IMR-90 (cell line): Measurements from ENCODE around the gene ATXN1. TPM values are rescaled to one million over a fixed set of nuclear protein-coding genes. Genes with fewer than 3 reads are reported as not detected.

Source experiments
- ATAC-seq: fragments of 200-7000 bp; cut with Tn5 transposase; 2 replicates; pipeline ENCODE4 v1.9.1; 2020; ENCODE audit warnings: low read depth, mild to moderate bottlenecking, moderate library complexity
- BruUV-seq: library from RNA; stranded (reverse); fragments of 400-500 nt; replicated peaks from 2 replicates; lab custom pipeline; 2021; lab: Mats Ljungman, UMichigan
- CTCF ChIA-PET: fragments of 300-600 bp; formaldehyde crosslinking; extraction: SDS; loops from one replicate; lab custom pipeline; 2021; ENCODE audit warnings: antibody characterized with exemption; lab: Yijun Ruan, JAX
- POLR2A ChIA-PET: fragments of 300-600 bp; sonication (Branson Sonifier 250); formaldehyde crosslinking; loops from one replicate; lab custom pipeline; 2022; ENCODE audit warnings: antibody characterized with exemption; ENCODE audit not compliant: unreplicated experiment; lab: Charles Lee
- DNase-seq: peaks from one replicate; pipeline ENCODE4 v3.0.0; 2013
- H2AFZ ChIP-seq: replicated peaks from 2 replicates; pipeline ENCODE3; 2013; ENCODE audit warnings: low read length, mild to moderate bottlenecking; ENCODE audit not compliant: poor library complexity
- H2AK5ac ChIP-seq: 2 replicates; pipeline ENCODE4 v1.6.1; 2013; ENCODE audit warnings: low read depth, low read length, inconsistent platforms
- H2AK9ac ChIP-seq: replicated peaks from 2 replicates; pipeline ENCODE3; 2013; ENCODE audit warnings: mild to moderate bottlenecking, low read depth, low read length, moderate library complexity; ENCODE audit not compliant: poor library complexity
- H2BK120ac ChIP-seq: 2 replicates; pipeline ENCODE4 v1.6.1; 2013; ENCODE audit warnings: low read depth, low read length, inconsistent platforms
- H2BK15ac ChIP-seq: 3 replicates; pipeline ENCODE4 v1.6.1; 2013; ENCODE audit warnings: low read depth, low read length, inconsistent platforms
- H2BK20ac ChIP-seq: 2 replicates; pipeline ENCODE4 v1.6.1; 2013; ENCODE audit warnings: low read depth, mild to moderate bottlenecking, inconsistent platforms, low read length, moderate library complexity
- H2BK5ac ChIP-seq: 2 replicates; pipeline ENCODE4 v1.6.1; 2013; ENCODE audit warnings: mild to moderate bottlenecking, low read depth, low read length, inconsistent platforms; ENCODE audit not compliant: poor library complexity, severe bottlenecking
- H3K14ac ChIP-seq: replicated peaks from 2 replicates; pipeline ENCODE4 v1.6.1; 2013; ENCODE audit warnings: low read depth, low read length, inconsistent platforms
- H3K18ac ChIP-seq: 2 replicates; pipeline ENCODE4 v1.6.1; 2013; ENCODE audit warnings: low read depth, low read length, control low read depth
- H3K23ac ChIP-seq: 2 replicates; pipeline ENCODE4 v1.6.1; 2013; ENCODE audit warnings: low read depth, low read length, inconsistent platforms
- H3K27ac ChIP-seq: 2 replicates; pipeline ENCODE4 v1.5.1; 2013; ENCODE audit warnings: mild to moderate bottlenecking, control low read depth, low read length; ENCODE audit not compliant: insufficient read depth
- H3K27me3 ChIP-seq: 2 replicates; pipeline ENCODE4 v1.6.1; 2013; ENCODE audit warnings: low read length; ENCODE audit not compliant: control insufficient read depth, insufficient read depth
- H3K36me3 ChIP-seq: 2 replicates; pipeline ENCODE4 v1.6.1; 2013; ENCODE audit warnings: low read length, mixed read lengths; ENCODE audit not compliant: control insufficient read depth, insufficient read depth
- H3K4ac ChIP-seq: 2 replicates; pipeline ENCODE4 v1.6.1; 2013; ENCODE audit warnings: low read depth, low read length, inconsistent platforms
- H3K4me1 ChIP-seq: 2 replicates; pipeline ENCODE4 v1.6.1; 2013; ENCODE audit warnings: low read length, mixed read lengths; ENCODE audit not compliant: control insufficient read depth, insufficient read depth
- H3K4me2 ChIP-seq: 2 replicates; pipeline ENCODE4 v1.6.1; 2013; ENCODE audit warnings: low read depth, mild to moderate bottlenecking, control low read depth, low read length, moderate library complexity
- H3K4me3 ChIP-seq: 2 replicates; pipeline ENCODE4 v1.5.1; 2013; ENCODE audit warnings: low read depth, mild to moderate bottlenecking, control low read depth, low read length, moderate library complexity; ENCODE audit not compliant: insufficient read depth
- H3K56ac ChIP-seq: 2 replicates; pipeline ENCODE4 v1.6.1; 2013; ENCODE audit warnings: low read length, inconsistent platforms; ENCODE audit not compliant: insufficient read depth; ENCODE audit errors: extremely low read depth
- H3K79me1 ChIP-seq, 2 experiments: 2 replicates each; pipeline ENCODE4 v1.6.1; 2013; ENCODE audit warnings: low read length in 2 of 2, inconsistent platforms in 1 of 2, low read depth in 1 of 2
- H3K9ac ChIP-seq: 2 replicates; pipeline ENCODE4 v1.6.1; 2013; ENCODE audit warnings: low read depth, low read length, control low read depth
- H3K9me1 ChIP-seq: 2 replicates; pipeline ENCODE4 v1.6.1; 2013; ENCODE audit warnings: low read length, inconsistent platforms; ENCODE audit not compliant: insufficient read depth
- H3K9me3 ChIP-seq: 2 replicates; pipeline ENCODE4 v1.6.1; 2013; ENCODE audit warnings: low read length; ENCODE audit not compliant: control insufficient read depth, insufficient read depth
- H4K20me1 ChIP-seq: 2 replicates; pipeline ENCODE4 v1.6.1; 2013; ENCODE audit warnings: low read length, inconsistent platforms; ENCODE audit not compliant: insufficient read depth
- H4K5ac ChIP-seq: 2 replicates; pipeline ENCODE4 v1.6.1; 2013; ENCODE audit warnings: mild to moderate bottlenecking, low read depth, low read length, control low read depth
- H4K8ac ChIP-seq, 2 experiments: 2 replicates each; pipeline ENCODE4 v1.6.1; 2013; ENCODE audit warnings: low read depth in 2 of 2, low read length in 2 of 2, control low read depth in 1 of 2, inconsistent platforms in 1 of 2
- H4K91ac ChIP-seq: 2 replicates; pipeline ENCODE4 v1.6.1; 2013; ENCODE audit warnings: low read depth, low read length, inconsistent platforms; ENCODE audit not compliant: insufficient read depth
- CEBPB ChIP-seq: IDR thresholded peaks from 2 replicates; pipeline ENCODE4 v1.6.1; 2012; ENCODE audit warnings: low read depth, low read length, improper control_type of control experiment
- CHD1 ChIP-seq: IDR thresholded peaks from 2 replicates; pipeline ENCODE4 v1.6.1; 2012; ENCODE audit warnings: low read depth, low read length, improper control_type of control experiment
- MAZ ChIP-seq: IDR thresholded peaks from 2 replicates; pipeline ENCODE4 v1.6.1; 2012; ENCODE audit warnings: low read depth, mild to moderate bottlenecking, low read length, improper control_type of control experiment, moderate library complexity, borderline replicate concordance
- NFE2L2 ChIP-seq: fragments of 150-350 bp; IDR thresholded peaks from 2 replicates; pipeline ENCODE4 v1.6.1; 2016; ENCODE audit warnings: low read depth, mild to moderate bottlenecking, low read length
- POLR2A ChIP-seq: IDR thresholded peaks from 2 replicates; pipeline ENCODE4 v1.6.1; 2012; ENCODE audit warnings: mild to moderate bottlenecking, low read depth, low read length
- WGBS, 2 experiments: methylation state at CpG; one replicate each; pipeline versions ENCODE4 v1.1.5 to v1.1.7; 2013; ENCODE audit warnings: missing lambda C conversion rate in 2 of 2; ENCODE audit not compliant: insufficient read length in 1 of 2; ENCODE audit errors: extremely low coverage in 2 of 2; 5-methylcytosine and 5-hydroxymethylcytosine counted together
- dilution Hi-C: fragments of 300-500 bp; cut with HindIII; formaldehyde crosslinking; loops from one replicate; pipeline ENCODE4 v1.14.3; 2018; ENCODE audit warnings: low sequenced_read_pairs; ENCODE audit not compliant: unreplicated experiment
- in situ Hi-C: fragments of 300-500 bp; cut with MboI; formaldehyde crosslinking; loops from 3 replicates; pipeline ENCODE4 v1.14.3; 2019; ENCODE audit warnings: low sequenced_read_pairs, inconsistent platforms, mixed read lengths
- intact Hi-C: fragments of 100-400 bp; cut with micrococcal nuclease; formaldehyde crosslinking; loops from 2 replicates; pipeline ENCODE4 v1.10.0; 2022
- polyA plus RNA-seq, 3 experiments: library from polyadenylated mRNA; depleted of rRNA; stranded (reverse); fragments of >200 nt; gene quantifications; 2 replicates each; pipeline ENCODE4 v1.2.3, GENCODE V29; 2012; ENCODE audit warnings: low replicate concordance in 1 of 3
- total RNA-seq: library from RNA; depleted of rRNA; stranded (reverse); fragments of >200 nt; gene quantifications from 2 replicates; pipeline ENCODE4 v1.2.3, GENCODE V29; 2012
- TF ChIP-seq, protein P1 (sequence below): fragments of 150-350 bp; IDR thresholded peaks from 2 replicates; pipeline ENCODE4 v1.6.1; 2017; ENCODE audit warnings: mild to moderate bottlenecking, antibody characterized with exemption, low read length, low read depth

Gene ATXN1
- total and polyA plus RNA-seq, 2 of the 4 experiments (the other 2 are of a cell fraction): 7.3 to 11.1 TPM

- H3K9me3 ChIP-seq: peaks cover 7% of the 10 kb centered on the region
- dilution Hi-C loops (no loop called here), in situ Hi-C loops (no loop called here), intact Hi-C loops (no loop called here)
- H3K56ac ChIP-seq: no peak overlapping the region
- no CpG with 5 or more reads among the region's 4 CpGs for WGBS, 2 experiments
- H4K8ac ChIP-seq: no peak overlapping the region
- TF ChIP-seq CHD1: no peak
- TF ChIP-seq POLR2A: no peak
- TF ChIP-seq CEBPB: no peak
- no peak for TF ChIP-seq MAZ
- TF ChIP-seq, protein P1, sequence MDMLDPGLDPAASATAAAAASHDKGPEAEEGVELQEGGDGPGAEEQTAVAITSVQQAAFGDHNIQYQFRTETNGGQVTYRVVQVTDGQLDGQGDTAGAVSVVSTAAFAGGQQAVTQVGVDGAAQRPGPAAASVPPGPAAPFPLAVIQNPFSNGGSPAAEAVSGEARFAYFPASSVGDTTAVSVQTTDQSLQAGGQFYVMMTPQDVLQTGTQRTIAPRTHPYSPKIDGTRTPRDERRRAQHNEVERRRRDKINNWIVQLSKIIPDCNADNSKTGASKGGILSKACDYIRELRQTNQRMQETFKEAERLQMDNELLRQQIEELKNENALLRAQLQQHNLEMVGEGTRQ: no peak
- TF ChIP-seq NFE2L2: no peak
- CTCF ChIA-PET: no interaction called here
- H3K9me1 ChIP-seq: no peaks in the 10 kb centered on the region
- no peak overlapping the region for H2BK20ac ChIP-seq
- H3K23ac ChIP-seq: no peak overlapping the region
- H3K18ac ChIP-seq: no peak overlapping the region
- ATAC-seq (no peak), DNase-seq (no peak)
- no TSS peak for BruUV-seq
- H3K4me2 ChIP-seq: no peak overlapping the region
- no peak overlapping the region for H4K91ac ChIP-seq
- no peak overlapping the region for H2BK120ac ChIP-seq
- no peak overlapping the region for H3K4ac ChIP-seq
- no peak overlapping the region for H3K4me3 ChIP-seq
- H3K9ac ChIP-seq: no peak overlapping the region
- H3K14ac ChIP-seq: 0 out of 2 replicates have a peak overlapping the region, but pooled peaks have one; percentile 33
- H2AK5ac ChIP-seq: no peak overlapping the region
- no peak overlapping the region for H2AFZ ChIP-seq
- no peak overlapping the region for H2AK9ac ChIP-seq
- no peak overlapping the region for H2BK15ac ChIP-seq
- H3K79me1 ChIP-seq: peaks cover 0 to 3% of the 10 kb centered on the region in 2 experiments; a peak in 2 of 4 replicates
- H4K20me1 ChIP-seq: no peaks in the 10 kb centered on the region
- peaks cover 24% of the 10 kb centered on the region for H3K36me3 ChIP-seq
- POLR2A ChIA-PET: no interaction called here
- peaks cover 1% of the 10 kb centered on the region for H3K4me1 ChIP-seq
- H3K27me3 ChIP-seq: no peaks in the 10 kb centered on the region
- H4K5ac ChIP-seq: no peak overlapping the region; the same call in 1 of the 2 replicates
- H3K27ac ChIP-seq: no peak overlapping the region
- no peak overlapping the region for H2BK5ac ChIP-seq
Observed at GRCh38 chr6:16480763-16481560, 280.3 kb downstream of the ATXN1 start.
